Hepatocyte (in vitro differentiated cells): ENCODE results near the gene DNASE1. TPM values are rescaled to one million over a fixed set of nuclear protein-coding genes. Genes with fewer than 3 reads are reported as not detected.

Source experiments
- DNase-seq: peaks from one replicate; pipeline ENCODE4 v3.0.0-alpha.2; 2016; ENCODE audit warnings: low spot score
- H2AFZ ChIP-seq: fragments of 200-600 bp; sonication (generic); 2 replicates; pipeline ENCODE4 v1.6.0; 2016; ENCODE audit warnings: antibody characterized with exemption, mild to moderate bottlenecking
- H3K27ac ChIP-seq: fragments of 200-600 bp; sonication (generic); 2 replicates; pipeline ENCODE4 v1.5.1; 2016; ENCODE audit warnings: mild to moderate bottlenecking
- H3K27me3 ChIP-seq: fragments of 200-600 bp; sonication (generic); 2 replicates; pipeline ENCODE4 v1.6.1; 2016
- H3K36me3 ChIP-seq: fragments of 200-600 bp; sonication (generic); replicated peaks from 2 replicates; pipeline ENCODE4 v1.5.1; 2016; ENCODE audit warnings: low read depth; ENCODE audit not compliant: insufficient read depth
- H3K4me1 ChIP-seq: fragments of 200-600 bp; sonication (generic); 2 replicates; pipeline ENCODE4 v1.5.1; 2016; ENCODE audit warnings: mild to moderate bottlenecking, moderate library complexity; ENCODE audit not compliant: insufficient read depth
- H3K4me2 ChIP-seq: fragments of 200-600 bp; sonication (generic); 2 replicates; pipeline ENCODE4 v1.6.0; 2016
- H3K4me3 ChIP-seq: fragments of 200-600 bp; sonication (generic); 2 replicates; pipeline ENCODE4 v1.5.1; 2016; ENCODE audit warnings: mild to moderate bottlenecking
- H3K79me2 ChIP-seq: fragments of 200-600 bp; sonication (generic); 2 replicates; pipeline ENCODE4 v1.6.0; 2017; ENCODE audit warnings: mild to moderate bottlenecking
- H3K9me2 ChIP-seq: fragments of 200-600 bp; sonication (generic); replicated peaks from 2 replicates; pipeline ENCODE4 v1.6.0; 2017; ENCODE audit warnings: mild to moderate bottlenecking; ENCODE audit not compliant: insufficient read depth
- H3K9me3 ChIP-seq: fragments of 200-600 bp; sonication (generic); 2 replicates; pipeline ENCODE4 v1.5.1; 2016; ENCODE audit warnings: low read depth, mild to moderate bottlenecking
- H4K20me1 ChIP-seq: fragments of 200-600 bp; sonication (generic); 2 replicates; pipeline ENCODE4 v1.6.0; 2016; ENCODE audit warnings: mild to moderate bottlenecking; ENCODE audit not compliant: insufficient read depth, poor library complexity, severe bottlenecking
- CTCF ChIP-seq: fragments of 200-600 bp; sonication (generic); IDR thresholded peaks from 2 replicates; pipeline ENCODE4 v1.5.1; 2016; ENCODE audit warnings: antibody characterized with exemption, mild to moderate bottlenecking; ENCODE audit not compliant: poor library complexity
- EZH2 ChIP-seq: fragments of 200-600 bp; sonication (generic); IDR thresholded peaks from 2 replicates; pipeline ENCODE4 v1.6.1; 2016; ENCODE audit warnings: antibody characterized with exemption, mild to moderate bottlenecking, borderline replicate concordance
- EZH2phosphoT487 ChIP-seq: fragments of 200-600 bp; sonication (generic); IDR thresholded peaks from one replicate; pipeline ENCODE4 v1.6.1; 2018; ENCODE audit warnings: antibody characterized with exemption, mild to moderate bottlenecking, low read depth, moderate library complexity; ENCODE audit not compliant: unreplicated experiment, severe bottlenecking
- WGBS: methylation state at CpG from one replicate; pipeline ENCODE4 v1.1.6; 2016; ENCODE audit warnings: low lambda C conversion rate; ENCODE audit errors: missing lambda C conversion rate; 5-methylcytosine and 5-hydroxymethylcytosine counted together
- polyA plus RNA-seq: library from polyadenylated mRNA; unstranded; fragments of >200 nt; fragmentation: Nextera tagmentation; extraction: Ambion mirVana; gene quantifications from 2 replicates; pipeline ENCODE4 v1.2.1, GENCODE V29; 2016
- total RNA-seq: library from RNA; depleted of rRNA; stranded (reverse); fragments of >200 nt; gene quantifications from 2 replicates; pipeline ENCODE4 v1.2.3, GENCODE V29; 2014

The DNASE1 gene
- total and polyA plus RNA-seq, 2 experiments from 2014 or later, result 284 to 337 TPM

- Histone ChIP-seq H3K4me3 (peak overlapping the region; percentile 77), H3K36me3 (no peaks in the 10 kb centered on the region), H3K79me2 (peaks cover 48% of the 10 kb centered on the region), H3K27me3 (no peaks in the 10 kb centered on the region), H3K4me1 (peaks cover 18% of the 10 kb centered on the region), H2AFZ (peak overlapping the region; percentile 80), H4K20me1 (no peaks in the 10 kb centered on the region), H3K4me2 (peak overlapping the region; percentile 93), H3K9me2 (no peaks in the 10 kb centered on the region), H3K27ac (peak overlapping the region; percentile 82), H3K9me3 (no peaks in the 10 kb centered on the region)
- no peak for TF ChIP-seq EZH2phosphoT487
- TF ChIP-seq EZH2, result no peak
- no peak for TF ChIP-seq CTCF
- no peak for DNase-seq
- 6% methylated on average over 10 of the region's 10 CpGs for WGBS
Measured at GRCh38 chr16:3610698-3611145, 43.8 kb upstream of the DNASE1 start.

DNA sequence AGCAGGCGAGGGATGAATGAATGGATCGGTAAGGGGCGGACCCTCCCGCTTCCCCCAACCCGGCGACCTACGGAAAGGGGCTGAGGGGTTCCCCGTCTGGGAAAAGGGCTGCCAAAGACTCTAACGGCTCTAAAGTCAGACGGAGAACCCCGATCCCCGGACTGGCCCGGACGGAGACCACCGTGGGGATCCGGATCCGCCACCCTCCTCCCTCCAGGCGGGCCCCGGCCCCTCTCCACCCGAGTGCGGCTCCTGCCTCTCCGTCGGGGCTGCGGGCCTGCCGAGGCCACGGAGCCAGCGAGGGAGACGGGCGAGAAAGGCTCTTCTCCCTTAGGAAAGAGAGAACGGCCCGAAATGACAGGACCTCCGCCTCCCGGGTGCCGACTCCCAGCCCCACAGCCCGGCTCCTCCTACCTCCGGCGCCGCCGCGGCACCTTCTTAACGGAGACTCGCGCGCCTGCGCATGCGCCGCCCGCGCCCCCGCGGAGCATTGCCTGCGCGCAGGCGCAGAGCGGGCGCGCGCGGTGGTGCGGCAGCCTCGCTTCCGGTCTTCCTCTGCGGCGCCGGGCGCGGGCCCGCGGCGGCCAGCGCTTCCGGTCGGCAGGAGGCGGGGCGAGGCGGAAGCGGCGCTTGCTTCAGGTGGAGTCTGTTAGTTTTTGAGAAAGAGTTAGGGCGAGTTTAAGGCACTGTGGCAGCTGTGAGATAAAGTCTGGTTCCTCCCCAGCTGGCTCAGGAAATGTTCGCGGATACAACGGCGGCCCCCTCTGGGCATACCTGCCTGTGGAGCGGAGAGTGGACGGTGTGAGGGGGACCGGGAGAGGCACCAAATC lies 43.1 kb upstream of the DNASE1 start, which contains the start of gene SLX4:
SLX4 (minus strand) TSS at position 461 of the 830 bp plus-strand sequence. CDS start 2,642 bp downstream, outside the sequence.
- Histone ChIP-seq H2AFZ (peak within 1 kb of the TSS; percentile 83), H3K4me2 (peak within 1 kb of the TSS; percentile 93), H4K20me1 (no peaks in the 10 kb centered on the region), H3K36me3 (no peaks in the 10 kb centered on the region), H3K9me2 (no peaks in the 10 kb centered on the region), H3K27me3 (no peaks in the 10 kb centered on the region), H3K4me3 (peak within 1 kb of the TSS; percentile 96), H3K9me3 (no peaks in the 10 kb centered on the region), H3K79me2 (peaks cover 54% of the 10 kb centered on the region), H3K27ac (peak within 1 kb of the TSS; percentile 95), H3K4me1 (peaks cover 18% of the 10 kb centered on the region)
- under 1% methylated on average over 66 of the region's 86 CpGs for WGBS
- no peak for TF ChIP-seq EZH2
- no peak for TF ChIP-seq EZH2phosphoT487
- no peak for TF ChIP-seq CTCF
- DNase-seq, result peak; percentile 99

- H3K4me2 ChIP-seq, result peak overlapping the region; percentile 77
- H2AFZ ChIP-seq, result no peak overlapping the region
- H3K27me3 ChIP-seq, result no peaks in the 10 kb centered on the region
- peaks cover 18% of the 10 kb centered on the region for H3K4me1 ChIP-seq
- no peaks in the 10 kb centered on the region for H4K20me1 ChIP-seq
- H3K79me2 ChIP-seq, result peaks cover 67% of the 10 kb centered on the region
- H3K9me2 ChIP-seq, result no peaks in the 10 kb centered on the region
- H3K4me3 ChIP-seq, result peak overlapping the region; percentile 96
- no peaks in the 10 kb centered on the region for H3K9me3 ChIP-seq
- no peaks in the 10 kb centered on the region for H3K36me3 ChIP-seq
- TF ChIP-seq EZH2, result no peak
- no peak for TF ChIP-seq CTCF
- no peak for TF ChIP-seq EZH2phosphoT487
- 87% methylated on average over 29 of the region's 34 CpGs for WGBS
- DNase-seq, result no peak
- no peak overlapping the region for H3K27ac ChIP-seq
Measured at GRCh38 chr16:3612510-3613466, 41.7 kb upstream of the DNASE1 start.
